GM20000 (cell line): ENCODE data around the gene CENPP.

Source experiments
- DNase-seq: peaks from one replicate; pipeline ENCODE4 v3.0.0; 2012; ENCODE audit warnings: low spot score
- CTCF ChIP-seq: IDR thresholded peaks from 2 replicates; pipeline ENCODE4 v1.5.1; 2012; ENCODE audit warnings: mild to moderate bottlenecking, control low read depth; ENCODE audit errors: extremely low read depth, missing control alignments

CENPP gene

DNA sequence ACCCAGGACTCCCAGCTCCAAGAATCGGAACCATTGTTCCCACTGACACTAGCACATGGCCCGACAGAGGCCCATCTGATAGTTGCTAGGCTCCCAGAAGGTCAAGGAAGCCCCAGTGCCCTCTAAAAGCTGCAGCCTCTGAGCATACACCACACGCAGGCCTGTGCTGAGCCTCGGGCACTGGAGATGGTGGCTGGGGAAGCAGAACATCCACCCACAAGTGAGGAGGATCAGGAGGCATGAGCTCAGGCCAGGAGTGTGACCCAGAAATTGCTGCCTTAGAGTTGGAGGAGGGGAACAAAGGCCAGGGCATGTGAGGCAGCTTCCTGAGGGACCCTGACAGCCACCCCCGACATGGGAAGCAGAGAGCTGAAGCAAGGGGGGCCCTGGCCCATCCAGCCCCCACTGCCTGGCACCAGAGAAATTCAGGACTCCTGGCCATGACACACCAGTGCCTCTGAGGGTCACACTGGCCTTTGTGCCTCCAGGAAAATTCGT is 322.8 kb downstream of the CENPP start:
- TF ChIP-seq CTCF = no peak
- DNase-seq = no peak

DNA sequence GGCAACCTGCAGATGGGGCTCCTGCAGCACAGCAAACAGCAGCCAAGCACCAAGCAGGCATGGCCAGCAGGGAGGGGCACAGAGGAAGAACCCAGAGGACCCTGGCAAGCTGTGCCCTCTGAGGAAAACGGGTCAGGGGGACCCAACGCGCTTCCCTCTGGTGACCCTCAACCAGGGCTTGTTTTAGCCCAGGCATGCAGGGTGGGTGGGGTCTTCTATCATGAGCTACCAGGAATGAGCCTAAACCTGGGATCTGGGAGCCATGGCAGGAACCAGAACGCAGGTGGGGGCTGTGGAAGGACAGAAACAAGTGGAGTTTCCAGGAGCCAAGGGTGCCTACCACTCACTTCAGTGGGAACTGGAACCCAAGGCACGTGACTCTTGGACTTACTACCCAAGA is 323.3 kb downstream of the CENPP start:
- no peak for DNase-seq
- TF ChIP-seq CTCF = no peak

DNA sequence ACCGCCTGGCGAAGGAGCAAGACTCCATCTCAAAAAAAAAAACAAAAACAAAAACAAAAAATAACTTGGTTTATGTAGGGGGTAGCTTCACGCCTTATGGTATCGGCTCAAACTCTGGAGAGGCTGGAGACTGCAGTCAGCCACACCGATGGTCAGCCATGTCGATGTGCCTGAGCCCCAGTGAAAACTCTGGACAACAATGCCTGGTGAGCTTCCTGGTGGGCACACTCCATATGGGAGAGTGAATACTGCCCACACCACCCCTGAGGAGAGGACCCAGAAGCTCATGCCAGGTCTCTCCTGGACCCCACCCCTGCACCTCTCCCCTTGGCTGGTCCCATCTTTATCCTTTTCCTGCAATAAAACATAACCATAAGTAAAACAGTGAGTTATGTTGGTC is 324.5 kb downstream of the CENPP start:
- DNase-seq = no peak
- TF ChIP-seq CTCF = no peak

GRCh38 chr9:92650839-92651621 is 325.3 kb downstream of the CENPP start:
- TF ChIP-seq CTCF = no peak
- DNase-seq = no peak

DNA sequence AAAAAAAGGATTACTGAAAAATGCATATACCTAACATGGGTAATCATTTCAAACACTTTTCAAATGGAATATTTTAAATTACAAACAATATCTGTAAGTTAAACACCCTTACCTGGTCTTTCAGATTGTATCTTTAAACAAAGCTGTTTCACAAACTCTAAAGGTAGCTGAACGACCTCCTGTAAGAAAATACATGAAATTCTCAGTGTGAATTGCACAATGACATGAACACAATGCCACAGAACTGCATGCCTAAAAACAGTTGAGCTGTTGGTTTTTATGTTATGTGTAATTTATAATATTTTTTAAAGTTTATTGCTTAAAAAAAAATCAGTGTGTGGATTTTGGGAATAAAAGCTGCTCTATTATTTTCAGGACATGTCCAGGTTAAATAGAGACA is 326.7 kb downstream of the CENPP start:
- no peak for DNase-seq
- no peak for TF ChIP-seq CTCF

DNA sequence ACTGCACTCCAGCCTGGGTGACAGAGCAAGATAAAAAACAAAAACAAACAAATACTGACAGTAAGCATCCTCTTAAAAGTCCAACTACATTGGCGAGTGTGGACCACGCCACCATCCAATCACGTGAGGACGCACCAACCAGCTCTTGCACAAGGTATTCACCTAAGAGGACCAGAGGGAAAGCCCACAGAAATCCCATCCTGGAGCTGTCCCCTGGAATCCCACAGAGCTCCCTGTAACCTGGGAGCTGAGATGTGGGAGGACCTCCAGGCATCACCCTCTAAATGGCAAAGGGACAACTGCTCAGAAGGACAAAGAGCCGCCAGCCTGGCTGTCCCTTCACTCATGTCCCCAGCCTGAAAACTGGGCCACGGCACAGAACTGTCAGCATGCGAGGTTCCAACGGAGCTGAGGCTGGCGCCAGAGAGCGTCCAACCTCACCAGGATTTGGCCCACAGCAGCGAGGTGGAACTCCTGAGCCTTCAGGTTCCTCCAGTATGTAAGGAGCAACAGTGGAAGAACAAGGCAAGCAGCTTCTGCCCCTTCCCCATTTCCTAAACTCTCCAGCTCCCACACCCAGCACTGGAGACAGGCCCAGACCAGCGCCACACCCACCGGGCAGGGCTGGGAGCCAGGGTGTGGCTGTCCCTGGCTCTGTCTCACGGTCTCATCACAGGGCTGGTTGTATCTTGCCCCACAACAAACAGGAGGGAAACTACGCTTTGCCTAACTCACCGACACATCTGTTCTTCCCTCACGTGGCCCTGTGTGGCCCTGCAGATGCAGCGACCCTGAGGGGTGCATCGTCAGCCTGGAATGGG is 328.9 kb downstream of the CENPP start:
- TF ChIP-seq CTCF = no peak
- no peak for DNase-seq

- TF ChIP-seq CTCF = no peak
- DNase-seq = no peak
Measured at GRCh38 chr9:92655366-92655765, 329.6 kb downstream of the CENPP start.
